H1 (cell line): ENCODE data around the gene ASPHD2.

Source experiments
- GABPA ChIP-seq: IDR thresholded peaks from 2 replicates; pipeline ENCODE4 v1.6.1; 2011; ENCODE audit warnings: mild to moderate bottlenecking, low read length, moderate library complexity, borderline replicate concordance; ENCODE audit not compliant: insufficient read depth
- HDAC6 ChIP-seq: IDR thresholded peaks from one replicate; pipeline ENCODE4 v1.7.1; 2012; ENCODE audit warnings: low read depth, mild to moderate bottlenecking, inconsistent platforms, low read length, moderate library complexity
- MAFK ChIP-seq: IDR thresholded peaks from 2 replicates; pipeline ENCODE4 v1.6.1; 2012; ENCODE audit warnings: low read depth, mild to moderate bottlenecking, improper control_type of control experiment, low read length
- RFX5 ChIP-seq: IDR thresholded peaks from 2 replicates; pipeline ENCODE4 v1.6.1; 2011; ENCODE audit warnings: low read depth, low read length, improper control_type of control experiment, borderline replicate concordance
- RXRA ChIP-seq: IDR thresholded peaks from 2 replicates; pipeline ENCODE4 v1.6.1; 2011; ENCODE audit warnings: low read depth, mild to moderate bottlenecking, low read length, moderate library complexity; ENCODE audit not compliant: insufficient read depth
- TF ChIP-seq, protein P1 (sequence below), 3 experiments: IDR thresholded peaks; 1 replicate in 2 of 3; 2 replicates in 1 of 3; pipeline versions ENCODE4 v1.5.1 to v1.6.1; 2011; ENCODE audit warnings: low read length in 3 of 3, mild to moderate bottlenecking in 3 of 3, inconsistent platforms in 2 of 3, low read depth in 1 of 3, moderate library complexity in 1 of 3; ENCODE audit not compliant: insufficient read depth in 1 of 3; ENCODE audit errors: control extremely low read depth in 1 of 3

DNA sequence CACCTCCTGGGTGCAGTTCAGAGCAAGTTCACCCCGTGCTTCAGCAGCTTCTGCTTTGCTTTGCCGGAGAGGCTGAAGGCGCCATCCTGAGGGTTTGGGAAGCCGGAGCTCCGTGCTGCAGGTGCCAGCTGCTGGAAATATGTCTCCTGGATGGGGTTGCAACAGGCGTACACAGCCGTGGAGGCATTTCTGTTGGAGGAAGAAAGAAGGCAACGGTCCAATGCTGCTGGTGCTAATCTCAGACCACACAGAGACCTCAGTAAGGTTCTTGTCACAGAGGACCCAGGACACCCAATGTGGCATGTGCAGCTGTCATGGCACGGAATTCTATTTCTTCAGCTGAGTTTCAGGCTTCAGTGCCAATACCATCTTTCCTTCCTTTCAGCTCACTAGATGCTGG, 24.2 kb downstream of the ASPHD2 start:
- TF ChIP-seq MAFK (no peak), RFX5 (no peak), HDAC6 (no peak), GABPA (no peak), RXRA (no peak)
- TF ChIP-seq, protein P1, sequence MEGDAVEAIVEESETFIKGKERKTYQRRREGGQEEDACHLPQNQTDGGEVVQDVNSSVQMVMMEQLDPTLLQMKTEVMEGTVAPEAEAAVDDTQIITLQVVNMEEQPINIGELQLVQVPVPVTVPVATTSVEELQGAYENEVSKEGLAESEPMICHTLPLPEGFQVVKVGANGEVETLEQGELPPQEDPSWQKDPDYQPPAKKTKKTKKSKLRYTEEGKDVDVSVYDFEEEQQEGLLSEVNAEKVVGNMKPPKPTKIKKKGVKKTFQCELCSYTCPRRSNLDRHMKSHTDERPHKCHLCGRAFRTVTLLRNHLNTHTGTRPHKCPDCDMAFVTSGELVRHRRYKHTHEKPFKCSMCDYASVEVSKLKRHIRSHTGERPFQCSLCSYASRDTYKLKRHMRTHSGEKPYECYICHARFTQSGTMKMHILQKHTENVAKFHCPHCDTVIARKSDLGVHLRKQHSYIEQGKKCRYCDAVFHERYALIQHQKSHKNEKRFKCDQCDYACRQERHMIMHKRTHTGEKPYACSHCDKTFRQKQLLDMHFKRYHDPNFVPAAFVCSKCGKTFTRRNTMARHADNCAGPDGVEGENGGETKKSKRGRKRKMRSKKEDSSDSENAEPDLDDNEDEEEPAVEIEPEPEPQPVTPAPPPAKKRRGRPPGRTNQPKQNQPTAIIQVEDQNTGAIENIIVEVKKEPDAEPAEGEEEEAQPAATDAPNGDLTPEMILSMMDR (IDR thresholded peaks at IDR 0.05; ENCODE audit: control extremely low read depth in 1 of 3, insufficient read depth in 1 of 3, low read depth in 1 of 3, low read length in 3 of 3) = no peak
